CD1c-positive myeloid dendritic cell (primary cell): ENCODE data around the gene RASGRF1.

Experiments used
- DNase-seq: peaks from one replicate; pipeline ENCODE4 v3.0.0-alpha.2; 2016; ENCODE audit errors: extremely low spot score

RASGRF1 gene

DNA sequence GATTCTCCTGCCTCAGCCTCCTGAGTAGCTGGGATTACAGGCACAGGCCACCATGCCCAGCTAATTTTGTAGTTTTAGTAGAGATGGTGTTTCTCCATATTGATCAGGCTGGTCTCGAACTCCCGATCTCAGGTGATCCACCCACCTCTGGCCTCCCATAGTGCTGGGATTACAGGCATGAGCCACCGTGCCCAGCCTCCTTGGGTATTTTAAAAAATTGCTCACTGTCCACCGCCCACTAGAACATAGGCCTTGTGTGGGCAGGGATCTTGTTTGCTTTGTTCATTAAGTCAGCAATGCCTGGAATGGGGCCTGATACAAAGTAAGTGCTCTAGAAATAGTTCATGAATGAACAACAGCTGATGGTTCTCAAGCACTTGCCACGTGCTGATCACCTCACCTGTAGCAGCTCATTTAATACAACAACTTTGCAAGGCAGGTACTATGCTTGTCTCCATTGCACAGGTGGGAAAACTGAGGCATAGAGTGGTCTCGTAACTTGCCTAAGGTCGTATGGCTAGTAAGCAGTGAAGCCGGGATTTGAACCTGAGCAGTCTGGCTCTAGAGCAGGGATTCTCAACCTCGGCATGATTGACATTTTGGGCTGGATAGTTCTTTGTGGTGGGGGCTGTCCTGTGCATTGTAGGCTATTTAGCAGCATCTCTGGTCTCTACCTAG lies 133.0 kb downstream of the RASGRF1 start:
- no peak for DNase-seq

DNA sequence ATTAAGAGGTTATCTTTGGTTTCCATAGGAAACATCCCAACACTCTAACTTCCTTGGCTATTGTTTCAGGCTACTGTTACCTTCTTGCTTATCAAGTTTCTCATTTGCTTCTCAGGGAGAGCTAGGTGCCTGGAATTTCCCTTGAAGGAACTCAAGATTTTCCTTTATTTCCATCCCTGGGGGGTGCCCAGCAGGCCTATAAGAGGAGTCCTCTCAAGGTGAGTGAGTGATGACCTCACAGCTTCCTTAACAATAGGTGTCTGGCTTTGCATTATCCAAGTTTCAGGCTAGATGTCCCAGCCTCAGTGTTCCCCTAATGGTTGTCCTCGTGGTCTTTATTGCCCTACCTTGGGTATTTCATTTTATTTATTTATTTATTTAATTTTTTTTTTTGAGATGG lies 133.6 kb downstream of the RASGRF1 start:
- no peak for DNase-seq

DNA sequence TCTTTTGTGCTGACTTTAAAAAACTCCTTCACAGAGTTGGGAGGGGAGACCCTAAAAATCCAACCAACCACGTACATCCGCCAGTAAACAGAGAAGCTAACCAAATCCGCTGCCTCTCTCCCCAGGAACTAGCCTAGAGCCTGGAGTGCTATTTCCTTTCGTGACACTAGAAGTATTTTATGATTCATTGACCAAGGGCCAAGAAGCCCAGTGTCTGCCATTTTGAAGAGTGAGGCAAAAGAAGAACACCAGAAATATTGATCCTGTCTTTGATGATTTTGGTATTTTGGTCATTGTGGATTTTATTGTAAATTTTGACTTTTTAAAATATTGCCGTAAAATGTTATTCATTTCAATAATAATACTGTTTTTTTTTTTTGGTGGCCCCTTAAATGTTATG lies 135.2 kb downstream of the RASGRF1 start:
- no peak for DNase-seq

DNA sequence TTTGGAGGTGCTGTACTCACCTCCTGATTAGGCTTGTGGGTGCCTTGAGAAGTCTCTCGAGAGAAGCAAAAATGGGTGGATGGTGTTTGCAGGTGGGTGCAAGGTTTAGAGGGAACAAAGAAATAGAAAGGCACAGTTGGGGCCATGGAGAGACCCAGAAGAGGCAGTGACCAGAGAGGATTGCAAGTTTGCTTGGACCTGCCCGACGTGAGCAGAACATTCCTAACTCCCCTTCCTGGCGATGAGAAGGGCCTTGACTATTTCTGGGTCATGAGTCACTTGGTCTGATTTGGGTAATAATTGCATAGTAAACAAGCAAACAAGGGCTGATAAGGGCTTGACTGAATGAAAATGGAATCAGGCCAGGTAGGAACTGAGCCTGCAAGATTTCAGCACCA lies 138.7 kb downstream of the RASGRF1 start:
- no peak for DNase-seq

DNA sequence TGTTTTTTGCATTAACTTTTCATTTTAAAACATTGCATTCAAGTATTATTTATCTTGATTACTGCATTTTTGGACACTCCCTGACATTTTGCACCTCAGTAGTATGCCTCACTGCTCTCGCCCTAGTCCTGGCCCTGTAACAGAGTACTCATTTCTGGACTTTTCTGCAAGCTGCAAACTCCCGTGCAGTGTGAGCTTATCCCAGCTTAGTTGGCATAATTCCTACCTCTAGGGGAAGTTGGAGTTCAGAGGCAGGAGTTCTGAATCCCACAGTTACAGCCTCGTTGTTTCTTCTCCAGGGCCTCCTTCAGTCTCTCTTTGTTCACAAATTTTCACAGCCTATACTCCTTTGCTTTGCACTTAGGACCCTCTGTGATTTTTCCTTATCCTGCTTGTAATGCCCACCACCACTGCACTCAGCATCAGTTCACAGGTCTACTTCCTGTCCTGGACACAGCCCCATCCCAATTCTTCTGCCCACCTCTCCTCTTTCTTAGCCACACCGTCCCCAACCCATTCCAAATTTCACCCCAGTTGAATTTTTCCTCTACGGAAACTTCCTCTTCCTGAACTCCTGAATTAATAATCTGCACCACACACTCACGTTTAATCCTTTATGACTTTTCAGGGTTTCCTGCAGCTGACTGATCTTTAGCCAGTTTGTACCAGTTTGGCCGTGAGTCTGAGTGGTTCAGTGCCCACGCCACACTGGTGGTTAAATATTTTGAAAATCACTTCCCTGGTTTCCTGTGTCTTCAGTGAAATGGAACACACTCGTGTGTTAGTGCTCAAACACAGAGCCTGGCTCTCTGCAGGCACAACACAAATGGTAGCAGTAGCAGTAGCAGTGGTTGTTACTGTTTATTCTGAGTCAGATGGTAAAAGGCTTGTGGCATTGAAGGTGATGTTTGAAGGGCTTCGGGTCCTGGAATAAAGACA lies 139.4 kb downstream of the RASGRF1 start:
- DNase-seq: peak; percentile 34

DNA sequence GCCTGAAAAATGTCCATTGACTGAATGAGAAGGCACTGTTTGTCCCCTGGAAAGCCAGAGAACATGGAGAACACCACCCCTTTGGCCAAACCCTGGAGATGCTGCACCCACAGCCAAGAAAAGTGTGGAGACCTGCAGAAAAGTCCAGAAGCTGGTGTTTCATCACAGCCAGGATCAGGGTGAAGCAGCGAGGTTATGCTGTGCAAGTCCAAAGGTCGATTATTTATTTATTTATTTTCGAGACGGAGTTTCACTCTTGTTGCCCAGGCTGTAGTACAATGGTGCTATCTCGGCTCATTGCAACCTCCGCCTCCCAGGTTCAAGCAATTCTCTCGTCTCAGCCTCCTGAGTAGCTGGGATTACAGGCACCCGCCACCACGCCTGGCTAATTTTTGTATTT lies 140.2 kb downstream of the RASGRF1 start:
- no peak for DNase-seq

DNA sequence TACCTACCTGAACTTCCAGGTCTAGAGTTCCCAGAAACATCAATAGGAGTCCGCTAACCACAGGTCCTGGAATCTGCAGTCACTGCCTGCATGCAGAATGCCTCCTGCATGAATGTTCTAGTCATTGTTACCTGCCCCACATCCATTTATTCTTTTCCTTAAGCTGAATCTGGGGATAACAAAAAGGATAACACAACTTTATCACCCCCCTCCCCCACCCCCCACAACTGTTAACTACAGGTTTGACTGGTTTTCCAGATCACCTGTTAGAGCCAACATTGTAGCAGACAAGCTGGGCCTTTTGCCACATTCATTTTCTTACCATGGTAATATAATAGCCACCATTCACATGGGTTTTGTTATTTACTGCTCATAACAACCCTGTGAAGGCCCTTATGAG lies 141.1 kb downstream of the RASGRF1 start:
- no peak for DNase-seq

DNA sequence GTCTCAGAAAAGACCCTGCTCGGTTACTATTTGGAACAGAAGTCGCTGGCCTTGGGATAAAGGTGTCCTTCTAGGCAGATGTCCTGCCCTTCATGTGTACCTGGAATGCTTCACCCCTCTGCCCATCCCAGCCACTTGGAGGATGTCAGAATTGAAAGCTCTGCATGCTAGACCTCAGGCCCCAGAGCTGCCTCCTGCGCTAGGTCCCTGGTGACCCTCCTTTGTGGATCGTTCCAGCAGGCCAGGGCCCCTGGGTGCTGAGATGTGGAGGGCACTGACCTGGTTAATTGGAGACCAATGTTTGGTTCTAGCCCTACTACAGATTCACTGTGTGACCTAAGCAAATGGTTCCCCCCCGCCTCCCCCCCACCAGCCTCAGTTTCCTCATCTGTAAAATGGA lies 143.1 kb downstream of the RASGRF1 start:
- no peak for DNase-seq

DNA sequence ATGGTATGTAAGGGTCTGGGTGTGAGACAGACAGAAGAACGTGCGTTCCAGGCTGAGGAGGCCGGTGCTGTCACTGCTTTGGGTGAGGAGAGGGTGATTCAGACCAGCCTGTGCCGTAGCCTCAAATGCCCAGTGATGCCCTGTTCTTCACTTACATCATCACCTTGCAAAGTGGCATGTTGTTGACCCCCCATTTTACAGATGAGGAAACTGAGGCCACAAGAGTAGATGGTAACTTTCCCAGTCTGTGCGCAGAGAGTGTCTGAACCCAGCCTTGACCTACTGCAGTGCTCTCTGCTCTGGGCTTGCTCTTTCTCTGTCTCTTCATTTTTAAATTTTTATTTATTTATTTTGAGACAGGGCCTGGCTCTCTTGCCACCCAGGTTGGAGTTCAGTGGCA lies 144.1 kb downstream of the RASGRF1 start:
- no peak for DNase-seq

DNA sequence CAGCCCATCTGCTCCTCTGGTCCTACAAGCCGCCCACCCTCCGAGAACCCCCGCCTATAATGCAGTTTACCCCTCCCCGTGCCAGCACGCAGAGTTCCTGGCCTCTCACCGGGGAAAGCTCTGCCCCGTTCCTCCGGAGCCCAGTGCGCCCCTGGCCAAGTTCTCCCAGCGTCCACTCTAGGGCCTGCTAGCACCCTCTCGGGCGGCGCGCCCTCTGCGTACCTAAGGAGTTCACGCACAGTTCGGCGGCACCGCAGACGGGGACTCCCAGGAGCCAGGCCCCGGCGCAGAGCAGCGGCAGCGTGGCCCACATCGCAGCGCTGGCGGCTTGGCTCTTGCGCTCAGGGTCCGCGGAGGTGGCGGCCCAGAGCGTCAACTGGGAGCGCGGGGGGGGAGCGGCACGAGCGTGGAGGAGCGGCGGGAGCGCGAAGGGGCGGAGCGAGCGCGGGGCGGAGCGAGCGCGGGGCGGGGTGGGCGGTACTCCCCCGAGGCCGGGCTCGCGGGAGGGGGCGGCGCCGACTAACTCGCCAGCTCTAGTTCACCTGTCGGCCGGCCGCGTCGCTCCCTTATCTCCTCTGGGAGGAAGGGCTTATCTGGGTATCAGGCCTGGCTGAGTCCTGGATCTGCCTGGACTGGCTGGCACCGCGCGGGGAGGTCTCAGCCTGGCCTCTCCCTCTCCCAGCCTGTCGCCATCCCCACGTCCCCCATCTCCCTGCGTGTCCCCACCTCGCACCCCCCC lies 145.7 kb downstream of the RASGRF1 start, which contains the start of gene CTSH:
CTSH (minus strand) TSS at position 378 of the 739 bp plus-strand sequence; CDS start at position 313, 65 bp downstream.
- DNase-seq: peak; percentile 83

DNA sequence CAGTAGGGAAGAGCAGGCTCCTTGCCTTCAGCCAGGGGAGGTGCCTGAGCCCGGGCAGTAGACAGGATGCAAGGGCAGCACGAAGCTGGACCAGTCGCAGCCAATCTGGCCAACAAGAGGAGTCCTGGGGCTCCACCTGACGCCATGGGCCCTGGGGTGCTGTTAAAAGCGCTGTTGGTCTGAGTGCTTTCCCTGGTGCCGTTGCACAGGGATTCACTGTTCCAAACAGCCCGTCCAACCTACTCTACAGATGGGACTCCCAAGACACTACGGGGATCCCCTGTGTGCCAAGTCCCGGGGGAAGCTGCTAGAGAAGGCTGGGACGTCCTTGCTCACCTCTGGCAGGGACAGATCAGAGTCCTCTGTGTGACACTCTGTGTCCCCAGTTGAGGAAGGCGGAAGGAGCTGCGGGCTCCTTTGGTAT lies 146.4 kb downstream of the RASGRF1 start:
- DNase-seq: no peak

DNA sequence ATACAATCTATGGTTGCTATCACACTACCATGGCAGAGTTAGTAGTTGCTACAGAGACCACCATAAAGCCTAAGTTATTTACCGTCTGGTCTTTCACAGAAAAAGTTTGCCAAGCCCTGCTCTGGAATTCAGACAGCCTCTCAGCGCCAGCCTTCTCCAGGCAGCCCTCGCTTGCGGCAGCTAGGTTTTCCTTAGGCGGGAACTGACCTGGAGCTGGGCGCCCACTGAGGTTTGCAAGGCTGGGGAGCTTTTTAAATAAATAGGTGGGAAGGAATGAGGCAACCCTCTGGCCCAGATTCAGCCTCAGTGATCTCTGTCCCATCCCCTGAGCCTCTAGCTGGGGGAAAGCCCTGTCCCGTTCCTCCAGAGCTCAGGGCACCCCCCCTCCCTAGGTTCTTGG lies 146.9 kb downstream of the RASGRF1 start:
- no peak for DNase-seq

DNA sequence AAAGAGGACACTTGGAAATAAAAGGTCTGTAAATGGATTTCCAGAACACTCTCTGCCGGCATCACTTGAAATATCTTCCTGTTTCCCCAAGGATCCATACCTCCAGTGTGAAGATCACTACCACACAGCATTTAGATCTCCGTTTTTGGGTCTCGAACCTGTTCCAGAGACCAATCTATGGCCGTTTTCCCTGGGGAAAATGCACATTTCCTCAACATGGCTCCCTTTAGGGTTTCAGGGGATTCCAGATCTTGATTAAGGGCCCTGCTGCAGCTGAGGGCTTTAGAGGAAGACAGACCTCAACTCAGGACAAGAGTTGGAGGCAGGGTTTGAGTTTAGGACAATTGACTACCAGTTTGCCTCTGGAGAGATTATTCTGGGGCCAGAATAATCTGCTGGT lies 147.8 kb downstream of the RASGRF1 start:
- no peak for DNase-seq

DNA sequence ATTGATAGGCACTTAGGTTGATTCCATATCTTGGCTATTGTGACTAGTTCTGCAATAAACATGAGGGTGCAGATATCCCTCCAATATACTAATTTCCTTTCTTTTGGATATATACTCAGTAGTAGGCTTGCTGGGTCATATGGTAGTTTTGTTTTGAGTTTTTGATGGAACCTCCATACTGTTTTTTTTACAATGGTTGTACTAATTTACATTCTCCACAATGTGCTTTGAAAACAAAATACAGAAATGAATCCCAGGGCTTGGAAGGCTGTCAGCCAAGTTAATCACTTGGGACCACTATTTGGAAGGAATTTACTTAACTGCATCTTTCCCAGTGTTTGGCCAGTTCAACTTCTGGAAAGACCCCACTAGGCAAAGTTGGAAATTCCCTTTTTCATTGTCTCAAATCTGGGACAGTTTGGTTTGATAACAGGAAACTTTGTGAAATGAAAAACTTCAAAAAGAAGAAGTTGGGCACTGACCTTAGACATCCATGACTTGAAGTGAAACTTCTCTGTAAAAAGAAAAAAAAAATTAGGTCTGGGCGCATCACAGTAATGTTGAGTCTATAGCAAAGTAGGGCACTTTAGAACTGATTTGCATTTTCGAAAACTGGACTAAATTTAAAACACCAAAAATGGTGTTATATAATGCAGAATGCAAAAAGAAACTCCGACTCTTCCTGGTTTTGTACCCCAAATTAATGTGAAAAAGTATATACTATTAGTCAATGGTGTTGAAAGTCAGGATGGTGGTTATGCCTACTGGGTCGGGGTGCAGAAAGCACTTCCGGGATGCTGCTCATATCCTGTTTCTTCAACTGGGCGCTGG lies 151.7 kb downstream of the RASGRF1 start:
- peak; percentile 89 for DNase-seq

DNA sequence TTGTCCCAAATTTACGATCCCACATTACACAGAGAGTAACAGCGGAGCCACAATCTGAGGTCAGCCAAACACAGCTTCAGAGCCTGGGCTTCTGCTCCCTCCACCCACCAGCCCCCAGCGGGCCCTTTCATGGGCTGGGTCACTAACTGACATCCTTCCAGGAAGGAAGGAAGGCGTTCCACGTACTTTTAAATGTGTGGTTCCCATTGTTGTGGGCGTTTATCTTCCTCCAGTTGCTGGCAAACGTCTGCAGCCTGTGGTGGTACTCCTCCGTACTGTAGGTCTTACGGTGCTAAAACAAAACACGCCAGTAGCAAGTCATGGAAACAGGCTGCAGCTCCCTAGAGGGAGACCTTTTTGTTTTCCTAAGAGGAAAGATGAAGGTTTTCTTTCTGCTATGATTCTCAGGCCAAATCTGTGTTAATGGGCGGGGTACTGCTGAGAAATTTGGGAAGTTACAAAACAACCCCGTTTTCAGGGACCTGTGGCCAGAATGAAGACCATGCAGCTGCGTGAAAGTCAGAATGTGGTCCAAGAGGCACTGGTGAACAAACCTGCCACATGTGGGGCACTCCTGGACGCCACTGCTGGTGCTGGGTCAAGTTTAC lies 153.3 kb downstream of the RASGRF1 start:
- peak; percentile 76 for DNase-seq

DNA sequence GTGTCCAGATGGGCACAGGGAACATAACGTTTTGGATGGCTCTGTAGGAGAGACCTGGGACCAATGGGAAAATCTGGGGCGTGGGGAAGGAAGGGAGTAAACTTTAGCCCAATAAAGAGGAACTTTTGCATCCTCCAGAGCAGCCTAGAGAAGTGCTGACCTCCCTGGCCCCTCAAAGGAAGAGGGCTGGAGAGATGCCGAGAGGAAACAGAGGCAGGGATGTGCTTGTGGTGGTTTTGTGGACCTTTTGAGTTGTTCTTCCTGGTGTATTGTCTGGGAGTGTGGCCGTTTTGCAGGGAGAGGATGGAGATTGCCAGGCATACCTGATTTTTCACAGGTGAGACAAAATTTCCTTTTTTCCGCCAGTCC lies 155.9 kb downstream of the RASGRF1 start:
- DNase-seq: no peak

DNA sequence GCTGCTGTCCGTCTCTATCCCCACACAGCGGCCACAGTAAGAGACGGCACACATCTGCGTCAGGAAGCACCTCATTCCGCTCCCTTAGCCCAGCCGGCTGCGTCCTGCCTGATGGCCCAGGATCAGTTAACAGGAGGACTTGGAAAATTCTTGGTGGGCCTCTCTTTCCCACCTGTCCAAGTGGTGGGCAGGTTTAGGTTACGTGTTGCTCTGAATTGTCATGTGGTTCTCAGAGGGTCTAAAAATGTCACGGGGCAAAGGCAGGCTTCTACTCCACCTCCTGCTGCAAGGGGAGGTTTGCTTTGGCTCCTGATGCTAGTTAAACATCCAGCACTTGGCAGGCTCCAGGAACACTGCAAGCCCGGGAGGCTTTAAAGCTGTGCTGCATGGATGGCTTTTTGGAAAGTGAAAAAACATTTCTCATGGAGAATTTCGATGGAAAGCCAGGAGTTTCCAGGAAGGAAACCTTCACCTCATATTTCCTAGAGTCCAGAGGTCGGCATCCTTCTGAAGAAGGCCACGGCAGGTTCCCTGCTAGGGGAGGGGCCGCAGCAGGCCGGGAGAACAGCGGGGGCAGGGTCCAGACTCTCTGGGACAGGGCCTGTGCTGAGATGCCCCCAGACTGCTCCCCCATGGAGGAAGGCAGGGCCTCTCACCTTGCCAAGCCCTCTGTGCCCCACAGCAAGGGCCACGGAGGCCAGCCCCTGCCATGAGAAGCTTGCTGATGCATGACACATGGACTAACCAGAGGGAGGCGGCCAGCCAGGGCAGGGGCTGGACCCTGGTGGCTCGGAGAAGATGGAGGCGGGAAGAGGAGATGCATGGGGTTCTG lies 156.5 kb downstream of the RASGRF1 start:
- DNase-seq: no peak

DNA sequence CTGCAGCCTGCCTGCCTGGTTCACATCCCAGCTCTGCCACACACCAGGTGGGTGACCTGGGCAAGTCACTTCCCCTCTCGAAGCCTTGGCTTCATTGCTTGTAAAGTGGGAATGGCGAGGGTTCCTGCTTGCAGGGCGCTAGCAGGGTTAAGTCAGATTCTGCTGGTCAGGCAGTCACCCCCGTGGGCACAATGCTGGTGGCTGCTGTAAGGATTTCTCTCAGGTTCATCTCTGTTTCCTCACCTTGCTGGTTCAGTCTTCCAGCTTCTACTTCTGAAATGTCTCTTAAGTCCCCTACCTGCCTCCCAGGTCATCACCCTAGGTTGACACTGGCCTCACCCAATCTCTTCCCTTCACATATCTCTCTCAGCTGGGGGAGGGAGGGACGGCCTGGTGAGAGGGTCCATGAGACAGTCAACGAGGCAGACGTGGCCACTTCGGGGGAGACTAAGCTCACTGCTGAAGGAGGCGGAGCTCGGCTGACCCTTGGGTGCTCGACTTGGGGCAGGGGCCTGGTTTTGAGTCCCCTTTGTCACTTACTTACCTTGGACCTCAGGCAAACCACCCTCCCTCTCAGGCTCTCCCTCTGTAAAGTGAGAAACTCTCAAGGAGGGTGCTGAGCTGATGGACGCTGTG lies 157.3 kb downstream of the RASGRF1 start:
- no peak for DNase-seq

DNA sequence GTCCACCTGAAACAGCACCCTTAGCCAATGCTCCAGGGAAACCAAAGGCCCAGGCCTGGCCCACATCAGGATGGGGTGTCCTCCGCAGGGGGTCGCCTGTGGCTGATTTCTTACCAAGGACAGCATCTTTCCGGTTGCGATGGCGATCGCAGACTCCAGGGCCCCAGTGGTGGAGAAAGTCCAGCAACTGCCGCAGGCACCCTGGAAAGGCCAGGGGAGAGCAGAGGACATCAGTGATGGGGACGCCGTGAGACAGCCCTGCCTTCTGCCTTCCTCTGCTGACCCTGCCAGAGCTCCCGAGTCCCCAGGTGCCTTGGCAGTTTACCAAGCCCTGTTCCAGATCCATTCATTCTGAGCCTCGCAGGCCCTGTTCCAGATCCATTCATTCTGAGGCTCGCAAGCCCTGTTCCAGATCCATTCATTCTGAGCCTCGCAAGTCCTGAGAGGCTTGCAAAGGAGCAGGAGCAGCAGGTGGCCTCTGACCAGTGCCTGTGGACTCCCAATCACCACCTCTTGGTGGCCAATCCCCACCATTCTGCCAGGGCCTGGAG lies 158.2 kb downstream of the RASGRF1 start:
- no peak for DNase-seq
